Cardiac muscle cell (in vitro differentiated cells and primary cell): ENCODE data around the gene SIRT4. TPM values are rescaled to one million over a fixed set of nuclear protein-coding genes. Genes with fewer than 3 reads are reported as not detected.
"Not testable (repeated sequence)": the region's sequence is repeated elsewhere in the genome, so short reads cannot be mapped to it uniquely, and the experiment has no call there.

ENCODE experiments used
- DNase-seq, 2 donors: peaks; one replicate each; pipeline versions ENCODE4 v3.0.0 to v3.0.0-alpha.2; 2010 to 2017; ENCODE audit warnings: low read depth in 1 of 2, low spot score in 1 of 2
- H3K27ac ChIP-seq: fragments of 200-600 bp; sonication (generic); 2 replicates; pipeline ENCODE4 v1.5.1; 2016
- H3K27me3 ChIP-seq: fragments of 200-600 bp; sonication (generic); 2 replicates; pipeline ENCODE4 v1.6.0; 2016; ENCODE audit warnings: control low read depth
- H3K36me3 ChIP-seq: fragments of 200-600 bp; sonication (generic); 2 replicates; pipeline ENCODE4 v1.5.1; 2016; ENCODE audit warnings: control low read depth
- H3K4me1 ChIP-seq: fragments of 200-600 bp; sonication (generic); 2 replicates; pipeline ENCODE4 v1.8.1; 2017; ENCODE audit warnings: low read depth, mild to moderate bottlenecking, mixed run types
- H3K4me3 ChIP-seq: fragments of 200-600 bp; sonication (generic); 2 replicates; pipeline ENCODE4 v1.5.1; 2016; ENCODE audit warnings: mild to moderate bottlenecking
- H3K9me3 ChIP-seq: fragments of 200-600 bp; sonication (generic); 2 replicates; pipeline ENCODE4 v1.5.1; 2017; ENCODE audit warnings: low read depth, mild to moderate bottlenecking, control low read depth
- polyA plus RNA-seq: library from polyadenylated mRNA; unstranded; fragments of >200 nt; fragmentation: Nextera tagmentation; extraction: Ambion mirVana; gene quantifications from 2 replicates; pipeline ENCODE4 v1.2.1, GENCODE V29; 2016
- total RNA-seq: library from RNA; depleted of rRNA; stranded (reverse); fragments of >200 nt; gene quantifications from 2 replicates; pipeline ENCODE4 v1.2.3, GENCODE V29; 2016
- TF ChIP-seq, protein P1 (sequence below): IDR thresholded peaks from 2 replicates; pipeline ENCODE4 v1.5.1; 2012; ENCODE audit warnings: low read depth, mild to moderate bottlenecking, low read length

SIRT4 gene
- total and polyA plus RNA-seq, 2 experiments from 2014 or later = 6.7 to 10.3 TPM

GRCh38 chr12:120327593-120327992 is 25.5 kb downstream of the SIRT4 start, which contains the start of gene PLA2G1B:
Gene PLA2G1B, minus strand, starts transcription at chr12:120327779. Its CDS starts 26 bp downstream, at chr12:120327753.
- no peak for DNase-seq
- no peak within 1 kb of the TSS for H3K4me3 ChIP-seq
- H3K36me3 ChIP-seq = no peaks in the 10 kb centered on the region
- no peaks in the 10 kb centered on the region for H3K4me1 ChIP-seq
- H3K27ac ChIP-seq = no peak within 1 kb of the TSS
- H3K27me3 ChIP-seq = no peaks in the 10 kb centered on the region
- H3K9me3 ChIP-seq = no peaks in the 10 kb centered on the region
- TF ChIP-seq, protein P1, sequence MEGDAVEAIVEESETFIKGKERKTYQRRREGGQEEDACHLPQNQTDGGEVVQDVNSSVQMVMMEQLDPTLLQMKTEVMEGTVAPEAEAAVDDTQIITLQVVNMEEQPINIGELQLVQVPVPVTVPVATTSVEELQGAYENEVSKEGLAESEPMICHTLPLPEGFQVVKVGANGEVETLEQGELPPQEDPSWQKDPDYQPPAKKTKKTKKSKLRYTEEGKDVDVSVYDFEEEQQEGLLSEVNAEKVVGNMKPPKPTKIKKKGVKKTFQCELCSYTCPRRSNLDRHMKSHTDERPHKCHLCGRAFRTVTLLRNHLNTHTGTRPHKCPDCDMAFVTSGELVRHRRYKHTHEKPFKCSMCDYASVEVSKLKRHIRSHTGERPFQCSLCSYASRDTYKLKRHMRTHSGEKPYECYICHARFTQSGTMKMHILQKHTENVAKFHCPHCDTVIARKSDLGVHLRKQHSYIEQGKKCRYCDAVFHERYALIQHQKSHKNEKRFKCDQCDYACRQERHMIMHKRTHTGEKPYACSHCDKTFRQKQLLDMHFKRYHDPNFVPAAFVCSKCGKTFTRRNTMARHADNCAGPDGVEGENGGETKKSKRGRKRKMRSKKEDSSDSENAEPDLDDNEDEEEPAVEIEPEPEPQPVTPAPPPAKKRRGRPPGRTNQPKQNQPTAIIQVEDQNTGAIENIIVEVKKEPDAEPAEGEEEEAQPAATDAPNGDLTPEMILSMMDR = no peak

DNA sequence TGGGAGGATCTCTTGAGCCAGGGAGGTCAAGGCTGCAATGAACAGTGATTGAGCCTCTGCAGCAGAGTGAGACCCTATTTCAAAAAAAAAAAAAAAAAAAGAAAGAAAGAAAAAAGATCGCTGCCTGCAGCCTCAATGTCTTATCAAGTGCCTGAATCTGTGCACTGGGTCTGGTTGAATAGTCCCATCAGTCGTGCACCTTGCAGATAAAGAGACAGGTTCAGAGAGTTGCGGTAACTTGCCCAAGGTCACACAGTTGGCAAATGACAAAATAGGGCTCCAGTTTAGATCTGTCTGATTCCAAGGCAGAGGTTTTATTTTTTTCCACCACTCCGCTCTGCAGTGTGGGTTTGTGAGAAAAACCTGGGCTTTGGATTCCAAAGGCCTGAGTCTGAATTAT is 26.1 kb downstream of the SIRT4 start:
- H3K27ac ChIP-seq = no peak overlapping the region
- no peaks in the 10 kb centered on the region for H3K27me3 ChIP-seq
- no peaks in the 10 kb centered on the region for H3K9me3 ChIP-seq
- TF ChIP-seq, protein P1 = no peak
- no peaks in the 10 kb centered on the region for H3K4me1 ChIP-seq
- no peak overlapping the region for H3K4me3 ChIP-seq
- H3K36me3 ChIP-seq = no peaks in the 10 kb centered on the region
- DNase-seq = no peak

- Histone ChIP-seq H3K27ac (no peak overlapping the region), H3K4me1 (no peaks in the 10 kb centered on the region), H3K27me3 (no peaks in the 10 kb centered on the region), H3K9me3 (no peaks in the 10 kb centered on the region), H3K36me3 (no peaks in the 10 kb centered on the region), H3K4me3 (no peak overlapping the region)
- TF ChIP-seq, protein P1 = no peak
- no peak for DNase-seq
These were observed 29.3 kb downstream of the SIRT4 start for GRCh38 chr12:120331390-120331789.

DNA sequence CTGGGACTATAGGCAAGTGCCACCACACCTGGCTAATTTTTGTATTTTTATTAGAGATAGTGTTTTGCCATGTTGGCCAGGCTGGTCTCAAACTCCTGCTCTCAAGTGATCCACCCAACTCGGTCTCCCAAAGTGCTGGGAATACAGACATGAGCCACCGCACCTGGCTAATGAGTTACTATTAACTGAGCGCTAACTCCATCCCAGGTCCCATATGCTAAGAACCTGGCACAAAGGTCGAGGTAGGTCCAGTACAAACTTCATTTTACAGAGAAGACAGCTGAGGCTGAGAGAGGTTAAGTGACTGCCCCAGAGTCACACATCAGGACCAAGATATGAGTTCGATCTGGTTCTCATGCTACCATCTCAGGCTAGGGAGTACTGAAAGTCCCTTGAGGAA is 29.9 kb downstream of the SIRT4 start:
- DNase-seq = no peak
- Histone ChIP-seq H3K36me3 (no peaks in the 10 kb centered on the region), H3K27ac (no peak overlapping the region), H3K9me3 (no peaks in the 10 kb centered on the region), H3K4me3 (no peak overlapping the region), H3K4me1 (no peaks in the 10 kb centered on the region), H3K27me3 (no peaks in the 10 kb centered on the region)
- TF ChIP-seq, protein P1 = no peak

GRCh38 chr12:120332523-120332922 is 30.4 kb downstream of the SIRT4 start:
- Histone ChIP-seq H3K27me3 (no peaks in the 10 kb centered on the region), H3K36me3 (no peaks in the 10 kb centered on the region), H3K9me3 (no peaks in the 10 kb centered on the region), H3K4me1 (no peaks in the 10 kb centered on the region), H3K27ac (no peak overlapping the region), H3K4me3 (no peak overlapping the region)
- DNase-seq = no peak
- TF ChIP-seq, protein P1 = no peak

DNA sequence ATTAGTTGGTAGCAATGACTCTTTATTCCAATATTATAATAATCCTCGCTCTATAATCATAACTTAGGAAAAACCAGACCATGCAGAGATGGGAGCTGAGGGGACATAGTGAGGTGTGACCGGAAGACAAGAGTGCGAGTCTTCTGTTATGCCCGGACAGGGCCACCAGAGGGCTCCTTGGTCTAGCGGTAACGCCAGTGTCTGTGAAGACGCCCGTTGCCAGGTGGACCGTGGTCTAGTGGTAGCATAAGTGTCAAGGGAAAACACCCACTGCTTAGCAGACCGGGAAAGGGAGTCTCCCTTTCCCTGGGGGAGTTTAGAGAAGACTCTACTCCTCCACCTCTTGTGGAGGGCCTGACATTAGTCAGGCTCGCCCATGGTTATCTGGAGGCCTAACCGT is 33.3 kb downstream of the SIRT4 start:
- H3K27ac ChIP-seq, H3K4me1 ChIP-seq, H3K9me3 ChIP-seq, H3K27me3 ChIP-seq, H3K36me3 ChIP-seq, H3K4me3 ChIP-seq: not testable (repeated sequence)
- TF ChIP-seq, protein P1 = peak; percentile 60
- peak; percentile 48 to 57 for DNase-seq

DNA sequence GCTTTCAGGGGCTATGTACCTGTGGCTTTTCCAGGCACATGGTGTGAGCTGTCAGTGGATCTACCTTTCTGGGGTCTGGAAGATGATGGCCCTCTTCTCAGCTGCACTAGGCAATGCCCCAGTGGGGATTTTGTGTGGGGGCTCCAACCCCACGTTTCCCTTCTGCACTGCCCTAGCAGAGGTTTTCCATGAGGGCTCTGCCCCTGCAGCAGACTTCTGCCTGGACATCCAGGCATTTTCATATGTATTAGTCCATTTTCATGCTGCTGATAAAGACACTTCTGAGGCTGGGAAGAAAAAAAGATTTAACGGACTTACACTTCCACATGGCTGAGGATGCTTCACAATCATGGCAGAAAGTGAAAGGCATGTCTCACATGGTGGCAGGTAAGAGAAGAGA is 34.3 kb downstream of the SIRT4 start:
- H3K9me3 ChIP-seq, H3K36me3 ChIP-seq, DNase-seq, H3K27me3 ChIP-seq, H3K4me3 ChIP-seq, H3K27ac ChIP-seq, H3K4me1 ChIP-seq: not testable (repeated sequence)
